ENCODE measurements around the gene CD4. TPM values are rescaled to one million over a fixed set of nuclear protein-coding genes. Genes with fewer than 3 reads are reported as not detected.

CD4 gene
- total RNA-seq, 1 donor from 2014 or later = 0.70 TPM

DNA sequence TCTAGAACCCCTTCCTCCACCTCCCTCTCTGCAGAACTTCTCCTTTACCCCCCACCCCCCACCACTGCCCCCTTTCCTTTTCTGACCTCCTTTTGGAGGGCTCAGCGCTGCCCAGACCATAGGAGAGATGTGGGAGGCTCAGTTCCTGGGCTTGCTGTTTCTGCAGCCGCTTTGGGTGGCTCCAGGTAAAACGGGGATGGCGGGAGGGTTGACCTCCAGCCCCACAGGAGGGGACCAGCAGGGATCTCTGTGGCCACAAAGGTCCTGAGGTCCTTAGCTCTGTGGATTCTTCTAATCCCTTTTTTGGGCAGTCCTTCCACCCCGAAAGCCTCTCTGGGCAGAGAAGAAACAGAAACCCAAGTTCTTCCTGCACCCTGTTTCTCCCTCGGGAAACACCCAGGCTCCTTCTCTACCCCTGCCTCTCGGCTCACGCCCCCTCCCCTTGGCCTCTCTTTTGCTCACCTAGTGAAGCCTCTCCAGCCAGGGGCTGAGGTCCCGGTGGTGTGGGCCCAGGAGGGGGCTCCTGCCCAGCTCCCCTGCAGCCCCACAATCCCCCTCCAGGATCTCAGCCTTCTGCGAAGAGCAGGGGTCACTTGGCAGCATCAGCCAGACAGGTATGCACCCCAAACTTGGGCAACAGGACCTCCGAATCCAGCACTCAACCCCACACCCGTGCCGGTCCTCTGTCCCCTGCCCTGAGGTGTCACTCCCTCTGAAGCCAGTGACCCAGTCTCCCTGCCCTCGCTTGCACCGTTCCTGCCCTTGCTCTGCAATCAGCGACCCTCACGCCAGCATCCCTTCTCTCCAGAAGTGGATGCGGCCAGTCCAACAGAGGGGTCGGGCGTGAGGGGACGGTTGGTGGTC, 16.4 kb upstream of the CD4 start:
- Mint-ChIP-seq H3K9me3 (ENCODE audit: low read depth) (no peaks in the 10 kb centered on the region), H3K4me3 (ENCODE audit: unreplicated experiment) (no peak overlapping the region), H3K4me1 (ENCODE audit: low read depth) (peaks cover 19% of the 10 kb centered on the region), H3K36me3 (ENCODE audit: low read depth) (peaks cover 19% of the 10 kb centered on the region), H3K27me3 (ENCODE audit: low read depth) (no peaks in the 10 kb centered on the region), H3K27ac (ENCODE audit: unreplicated experiment) (no peak overlapping the region)
- TF ChIP-seq, protein P1, sequence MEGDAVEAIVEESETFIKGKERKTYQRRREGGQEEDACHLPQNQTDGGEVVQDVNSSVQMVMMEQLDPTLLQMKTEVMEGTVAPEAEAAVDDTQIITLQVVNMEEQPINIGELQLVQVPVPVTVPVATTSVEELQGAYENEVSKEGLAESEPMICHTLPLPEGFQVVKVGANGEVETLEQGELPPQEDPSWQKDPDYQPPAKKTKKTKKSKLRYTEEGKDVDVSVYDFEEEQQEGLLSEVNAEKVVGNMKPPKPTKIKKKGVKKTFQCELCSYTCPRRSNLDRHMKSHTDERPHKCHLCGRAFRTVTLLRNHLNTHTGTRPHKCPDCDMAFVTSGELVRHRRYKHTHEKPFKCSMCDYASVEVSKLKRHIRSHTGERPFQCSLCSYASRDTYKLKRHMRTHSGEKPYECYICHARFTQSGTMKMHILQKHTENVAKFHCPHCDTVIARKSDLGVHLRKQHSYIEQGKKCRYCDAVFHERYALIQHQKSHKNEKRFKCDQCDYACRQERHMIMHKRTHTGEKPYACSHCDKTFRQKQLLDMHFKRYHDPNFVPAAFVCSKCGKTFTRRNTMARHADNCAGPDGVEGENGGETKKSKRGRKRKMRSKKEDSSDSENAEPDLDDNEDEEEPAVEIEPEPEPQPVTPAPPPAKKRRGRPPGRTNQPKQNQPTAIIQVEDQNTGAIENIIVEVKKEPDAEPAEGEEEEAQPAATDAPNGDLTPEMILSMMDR (IDR thresholded peaks at IDR 0.05) = no peak
- DNase-seq (ENCODE audit: low spot score) = no peak

DNA sequence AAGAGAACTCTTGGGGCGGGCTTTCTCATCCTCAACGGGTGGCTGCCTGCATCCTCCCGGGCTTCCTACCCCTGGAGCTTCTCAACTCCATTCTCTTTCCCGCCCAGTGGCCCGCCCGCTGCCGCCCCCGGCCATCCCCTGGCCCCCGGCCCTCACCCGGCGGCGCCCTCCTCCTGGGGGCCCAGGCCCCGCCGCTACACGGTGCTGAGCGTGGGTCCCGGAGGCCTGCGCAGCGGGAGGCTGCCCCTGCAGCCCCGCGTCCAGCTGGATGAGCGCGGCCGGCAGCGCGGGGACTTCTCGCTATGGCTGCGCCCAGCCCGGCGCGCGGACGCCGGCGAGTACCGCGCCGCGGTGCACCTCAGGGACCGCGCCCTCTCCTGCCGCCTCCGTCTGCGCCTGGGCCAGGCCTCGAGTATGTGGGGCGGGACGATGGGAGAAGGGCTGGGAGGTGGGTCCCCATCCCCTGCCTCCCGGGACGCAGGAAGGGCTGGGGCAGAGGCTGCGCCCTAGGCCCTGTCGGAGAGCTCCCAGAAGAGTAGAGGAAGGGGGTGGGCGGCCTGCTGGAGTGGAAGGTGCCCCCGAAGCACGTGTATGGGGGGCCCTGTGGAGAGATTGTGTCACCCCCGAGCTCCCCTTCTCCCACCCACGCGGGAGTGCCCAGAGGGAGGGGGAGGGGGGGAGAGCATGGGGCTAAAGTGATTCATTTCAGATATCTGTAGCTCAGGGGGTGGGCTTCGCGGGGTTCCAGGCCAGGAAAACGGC, 15.6 kb upstream of the CD4 start:
- H3K9me3 Mint-ChIP-seq (ENCODE audit: low read depth) = no peaks in the 10 kb centered on the region
- no peak overlapping the region for H3K4me3 Mint-ChIP-seq (ENCODE audit: unreplicated experiment)
- H3K27me3 Mint-ChIP-seq (ENCODE audit: low read depth) = no peaks in the 10 kb centered on the region
- H3K4me1 Mint-ChIP-seq (ENCODE audit: low read depth) = peaks cover 19% of the 10 kb centered on the region
- DNase-seq (ENCODE audit: low spot score) = no peak
- TF ChIP-seq, protein P1 (IDR thresholded peaks at IDR 0.05) = no peak
- no peak overlapping the region for H3K27ac Mint-ChIP-seq (ENCODE audit: unreplicated experiment)
- H3K36me3 Mint-ChIP-seq (ENCODE audit: low read depth) = peaks cover 19% of the 10 kb centered on the region

DNA sequence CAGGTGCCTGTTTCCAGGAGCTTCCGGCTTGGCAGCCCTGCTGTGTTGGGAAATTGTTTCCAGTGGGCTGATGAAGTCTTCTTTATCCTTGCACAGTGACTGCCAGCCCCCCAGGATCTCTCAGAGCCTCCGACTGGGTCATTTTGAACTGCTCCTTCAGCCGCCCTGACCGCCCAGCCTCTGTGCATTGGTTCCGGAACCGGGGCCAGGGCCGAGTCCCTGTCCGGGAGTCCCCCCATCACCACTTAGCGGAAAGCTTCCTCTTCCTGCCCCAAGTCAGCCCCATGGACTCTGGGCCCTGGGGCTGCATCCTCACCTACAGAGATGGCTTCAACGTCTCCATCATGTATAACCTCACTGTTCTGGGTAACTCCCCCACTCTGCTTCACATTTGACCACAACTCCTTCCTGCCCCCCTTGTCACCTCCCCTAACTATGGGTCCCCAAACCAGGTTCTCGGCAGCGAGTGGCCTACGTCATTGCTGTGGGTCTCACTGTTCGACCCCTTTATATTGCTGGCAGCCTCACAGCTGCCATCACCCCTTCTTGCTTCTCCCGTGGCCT, 14.7 kb upstream of the CD4 start:
- H3K27ac Mint-ChIP-seq (ENCODE audit: unreplicated experiment) = no peak overlapping the region
- no peak for DNase-seq (ENCODE audit: low spot score)
- no peaks in the 10 kb centered on the region for H3K27me3 Mint-ChIP-seq (ENCODE audit: low read depth)
- H3K4me1 Mint-ChIP-seq (ENCODE audit: low read depth) = peaks cover 16% of the 10 kb centered on the region
- peaks cover 18% of the 10 kb centered on the region for H3K36me3 Mint-ChIP-seq (ENCODE audit: low read depth)
- H3K9me3 Mint-ChIP-seq (ENCODE audit: low read depth) = no peaks in the 10 kb centered on the region
- H3K4me3 Mint-ChIP-seq (ENCODE audit: unreplicated experiment) = no peak overlapping the region
- TF ChIP-seq, protein P1 (IDR thresholded peaks at IDR 0.05) = no peak

- no peak for DNase-seq (ENCODE audit: low spot score)
- Mint-ChIP-seq H3K9me3 (ENCODE audit: low read depth) (no peaks in the 10 kb centered on the region), H3K4me3 (ENCODE audit: unreplicated experiment) (no peak overlapping the region), H3K27me3 (ENCODE audit: low read depth) (no peaks in the 10 kb centered on the region), H3K27ac (ENCODE audit: unreplicated experiment) (no peak overlapping the region), H3K4me1 (ENCODE audit: low read depth) (peaks cover 16% of the 10 kb centered on the region), H3K36me3 (ENCODE audit: low read depth) (peaks cover 15% of the 10 kb centered on the region)
- TF ChIP-seq, protein P1 (IDR thresholded peaks at IDR 0.05) = no peak
Measured at GRCh38 chr12:6775185-6776174, 13.8 kb upstream of the CD4 start.
